Activated CD8-positive, alpha-beta T cell treated with anti-CD3 and anti-CD28 coated beads for 36 hours (primary cell): ENCODE measurements around the gene VEZT. TPM values are rescaled to one million over a fixed set of nuclear protein-coding genes. Genes with fewer than 3 reads are reported as not detected.
"Not testable (repeated sequence)": the region's sequence is repeated elsewhere in the genome, so short reads cannot be mapped to it uniquely, and the experiment has no call there.

Experiments used
- ATAC-seq: fragments of 200-7000 bp; cut with Tn5 transposase; one replicate; pipeline ENCODE4 v1.10.0; 2021; ENCODE audit warnings: mild to moderate bottlenecking, moderate library complexity
- CTCF ChIA-PET: fragments of 350-600 bp; sonication (Branson Sonifier 250); formaldehyde crosslinking; loops from one replicate; lab custom pipeline; 2021; ENCODE audit warnings: antibody characterized with exemption; lab: Charles Lee
- POLR2A ChIA-PET: fragments of 350-600 bp; sonication (Branson Sonifier 250); formaldehyde crosslinking; loops from one replicate; lab custom pipeline; 2021; ENCODE audit warnings: antibody characterized with exemption; lab: Charles Lee
- DNase-seq: peaks from one replicate; pipeline ENCODE4 v3.0.0-alpha.2; 2020
- H3K27ac Mint-ChIP-seq: one replicate; pipeline ENCODE4 v1.8.0; 2021; ENCODE audit warnings: mild to moderate bottlenecking, mixed read lengths
- H3K27me3 Mint-ChIP-seq: one replicate; pipeline ENCODE4 v1.8.0; 2021; ENCODE audit warnings: mixed read lengths
- H3K36me3 Mint-ChIP-seq: one replicate; pipeline ENCODE4 v1.8.0; 2021; ENCODE audit warnings: low read depth, mixed read lengths
- H3K4me1 Mint-ChIP-seq: one replicate; pipeline ENCODE4 v1.8.0; 2021; ENCODE audit warnings: low read depth, mixed read lengths
- H3K4me3 Mint-ChIP-seq: one replicate; pipeline ENCODE4 v1.8.0; 2021; ENCODE audit warnings: mild to moderate bottlenecking, moderate library complexity, mixed read lengths
- H3K9me3 Mint-ChIP-seq: one replicate; pipeline ENCODE4 v1.8.0; 2021; ENCODE audit warnings: mixed read lengths
- intact Hi-C: fragments of 100-400 bp; cut with micrococcal nuclease; formaldehyde crosslinking; loops from one replicate; pipeline ENCODE4 v1.10.0; 2022
- total RNA-seq, 2 experiments: library from RNA; stranded (reverse); gene quantifications; one replicate each; pipeline ENCODE4 v1.2.3, GENCODE V29; 2021
- TF ChIP-seq, protein P1 (sequence below): fragments of 200-600 bp; IDR thresholded peaks from one replicate; pipeline ENCODE4 v1.8.0; 2022; ENCODE audit warnings: antibody characterized with exemption, mild to moderate bottlenecking

The VEZT gene
- total RNA-seq, 2 experiments from 2014 or later, result 46.9 to 51.7 TPM

DNA sequence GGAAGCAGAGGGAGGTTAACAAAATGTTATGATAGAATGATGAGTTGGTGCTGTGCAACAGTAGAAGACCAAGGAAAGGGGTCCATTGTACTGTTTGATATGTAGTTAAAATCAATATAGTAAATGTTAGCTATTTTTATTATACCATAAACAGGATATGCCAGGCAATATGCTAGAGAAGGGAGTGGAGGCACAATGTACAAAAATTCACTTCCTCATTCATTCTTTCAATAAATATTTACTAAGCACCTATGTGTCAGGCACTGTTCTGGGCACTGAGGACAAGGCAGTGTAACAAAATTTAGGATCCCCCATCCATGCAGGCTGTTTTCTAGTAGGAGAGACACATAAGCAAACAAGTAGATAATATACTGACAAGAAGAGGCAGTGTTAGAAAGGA is 25.3 kb upstream of the VEZT start:
- H3K9me3 Mint-ChIP-seq, result no peaks in the 10 kb centered on the region
- intact Hi-C loops, result no loop called here
- H3K4me3 Mint-ChIP-seq, result no peak overlapping the region
- POLR2A ChIA-PET, result no interaction called here
- no peak for ATAC-seq
- TF ChIP-seq, protein P1, sequence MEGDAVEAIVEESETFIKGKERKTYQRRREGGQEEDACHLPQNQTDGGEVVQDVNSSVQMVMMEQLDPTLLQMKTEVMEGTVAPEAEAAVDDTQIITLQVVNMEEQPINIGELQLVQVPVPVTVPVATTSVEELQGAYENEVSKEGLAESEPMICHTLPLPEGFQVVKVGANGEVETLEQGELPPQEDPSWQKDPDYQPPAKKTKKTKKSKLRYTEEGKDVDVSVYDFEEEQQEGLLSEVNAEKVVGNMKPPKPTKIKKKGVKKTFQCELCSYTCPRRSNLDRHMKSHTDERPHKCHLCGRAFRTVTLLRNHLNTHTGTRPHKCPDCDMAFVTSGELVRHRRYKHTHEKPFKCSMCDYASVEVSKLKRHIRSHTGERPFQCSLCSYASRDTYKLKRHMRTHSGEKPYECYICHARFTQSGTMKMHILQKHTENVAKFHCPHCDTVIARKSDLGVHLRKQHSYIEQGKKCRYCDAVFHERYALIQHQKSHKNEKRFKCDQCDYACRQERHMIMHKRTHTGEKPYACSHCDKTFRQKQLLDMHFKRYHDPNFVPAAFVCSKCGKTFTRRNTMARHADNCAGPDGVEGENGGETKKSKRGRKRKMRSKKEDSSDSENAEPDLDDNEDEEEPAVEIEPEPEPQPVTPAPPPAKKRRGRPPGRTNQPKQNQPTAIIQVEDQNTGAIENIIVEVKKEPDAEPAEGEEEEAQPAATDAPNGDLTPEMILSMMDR, result no peak
- H3K4me1 Mint-ChIP-seq, result no peaks in the 10 kb centered on the region
- no peak overlapping the region for H3K27ac Mint-ChIP-seq
- no peaks in the 10 kb centered on the region for H3K27me3 Mint-ChIP-seq
- DNase-seq, result no peak
- CTCF ChIA-PET, result no interaction called here
- no peaks in the 10 kb centered on the region for H3K36me3 Mint-ChIP-seq

DNA sequence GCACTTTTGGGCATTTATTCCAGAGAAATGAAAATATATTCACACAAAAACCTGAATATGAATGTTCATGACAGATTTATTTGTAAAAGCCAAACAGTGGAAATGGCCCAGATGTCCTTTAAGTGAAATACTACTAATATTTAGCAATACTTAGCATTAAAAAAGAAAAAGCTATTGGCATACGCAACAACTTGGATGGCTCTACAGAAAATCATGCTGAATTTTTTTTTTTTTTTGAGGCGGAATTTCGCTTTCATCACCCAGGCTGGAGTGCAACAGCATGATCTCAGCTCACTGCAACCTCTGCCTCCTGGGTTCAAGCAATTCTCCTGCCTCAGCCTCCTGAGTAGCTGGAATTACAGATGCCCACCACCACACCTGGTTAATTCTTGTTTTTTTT is 24.5 kb upstream of the VEZT start:
- intact Hi-C loops, result no loop called here
- TF ChIP-seq, protein P1, result no peak
- H3K27ac Mint-ChIP-seq, result no peak overlapping the region
- ChIA-PET POLR2A (no interaction called here), CTCF (no interaction called here)
- DNase-seq, result no peak
- H3K9me3 Mint-ChIP-seq, result no peaks in the 10 kb centered on the region
- no peak for ATAC-seq
- no peaks in the 10 kb centered on the region for H3K4me1 Mint-ChIP-seq
- H3K4me3 Mint-ChIP-seq, result no peak overlapping the region
- H3K36me3 Mint-ChIP-seq, result no peaks in the 10 kb centered on the region
- H3K27me3 Mint-ChIP-seq, result no peaks in the 10 kb centered on the region

GRCh38 chr12:95195122-95195521 is 22.5 kb upstream of the VEZT start:
- Mint-ChIP-seq H3K36me3 (no peaks in the 10 kb centered on the region), H3K4me1 (no peaks in the 10 kb centered on the region), H3K9me3 (no peaks in the 10 kb centered on the region), H3K27me3 (no peaks in the 10 kb centered on the region), H3K27ac (no peak overlapping the region), H3K4me3 (no peak overlapping the region)
- intact Hi-C loops, result no loop called here
- DNase-seq (no peak), ATAC-seq (no peak)
- ChIA-PET CTCF (no interaction called here), POLR2A (no interaction called here)
- TF ChIP-seq, protein P1, result no peak

DNA sequence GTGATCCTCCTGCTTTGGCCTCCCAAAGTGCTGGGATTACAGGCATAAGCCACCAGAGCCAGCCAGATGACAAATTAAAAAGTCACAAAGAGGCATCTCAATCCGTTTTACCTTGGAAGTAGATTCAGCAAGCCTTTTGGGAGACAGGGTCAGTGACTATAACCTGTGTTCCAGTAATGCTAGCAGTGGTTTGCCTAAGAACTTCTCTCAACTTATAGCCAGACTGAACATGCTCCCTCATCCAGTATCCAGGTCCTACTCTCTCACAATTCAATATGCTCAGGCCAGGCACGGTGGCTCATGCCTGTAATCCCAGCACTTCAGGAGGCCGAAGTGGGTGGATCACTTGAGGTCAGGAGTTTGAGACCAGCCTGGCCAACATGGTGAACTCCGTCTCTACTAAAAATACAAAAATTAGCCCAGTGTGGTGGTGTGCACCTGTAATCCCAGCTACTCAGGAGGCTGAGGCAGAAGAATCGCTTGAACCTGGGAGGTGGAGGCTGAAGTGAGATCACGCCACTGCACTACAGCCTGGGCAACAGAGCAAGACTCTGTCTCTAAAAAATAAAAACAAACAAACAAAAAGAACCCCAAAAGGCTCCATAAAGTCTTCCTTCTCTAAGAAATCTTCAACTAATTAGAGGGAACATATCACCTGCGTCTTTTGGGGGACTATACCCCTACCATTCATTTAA is 20.6 kb upstream of the VEZT start:
- H3K4me3 Mint-ChIP-seq, H3K36me3 Mint-ChIP-seq, ATAC-seq, H3K4me1 Mint-ChIP-seq, H3K27me3 Mint-ChIP-seq, CTCF ChIA-PET, DNase-seq, H3K27ac Mint-ChIP-seq, intact Hi-C loops, H3K9me3 Mint-ChIP-seq, POLR2A ChIA-PET: not testable (repeated sequence)

DNA sequence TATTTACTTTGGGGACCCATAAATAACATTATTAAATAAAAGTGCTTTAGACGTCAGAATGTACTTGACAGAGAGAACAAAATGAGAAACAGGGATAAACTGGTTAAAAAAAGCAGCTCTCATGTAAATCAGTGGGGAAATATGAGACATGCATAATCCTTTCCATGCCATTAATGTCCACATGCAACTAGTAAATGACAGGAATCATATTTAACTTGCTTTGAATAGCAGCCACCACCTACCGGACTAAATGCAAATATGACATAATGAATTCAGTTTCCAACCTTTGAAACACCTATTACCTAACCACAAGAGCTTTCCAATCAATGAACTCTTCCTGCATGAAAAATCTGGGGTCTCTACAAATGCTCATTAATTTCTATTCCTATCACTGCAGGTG is 20.0 kb upstream of the VEZT start:
- no peaks in the 10 kb centered on the region for H3K36me3 Mint-ChIP-seq
- no peak overlapping the region for H3K27ac Mint-ChIP-seq
- no peaks in the 10 kb centered on the region for H3K9me3 Mint-ChIP-seq
- ChIA-PET CTCF (interaction anchor here (0.6 kb wide), 1 partner anchor 142 kb away, joined by 3 read pairs; no protein-coding TSS in a partner anchor), POLR2A (interaction anchor here (0.6 kb wide), 1 partner anchor 114 kb away, joined by 4 read pairs; no protein-coding TSS in a partner anchor)
- no peaks in the 10 kb centered on the region for H3K27me3 Mint-ChIP-seq
- no peak for ATAC-seq
- H3K4me3 Mint-ChIP-seq, result no peak overlapping the region
- intact Hi-C loops, result no loop called here
- H3K4me1 Mint-ChIP-seq, result no peaks in the 10 kb centered on the region
- TF ChIP-seq, protein P1, result no peak
- DNase-seq, result no peak
